GM12801 (cell line): ENCODE data around the gene MASP2.

Experiments used
- TF ChIP-seq, protein P1 (sequence below): IDR thresholded peaks from one replicate; pipeline ENCODE4 v1.5.1; 2011; ENCODE audit warnings: control low read depth; ENCODE audit not compliant: insufficient read length; ENCODE audit errors: extremely low read depth

MASP2 gene

DNA sequence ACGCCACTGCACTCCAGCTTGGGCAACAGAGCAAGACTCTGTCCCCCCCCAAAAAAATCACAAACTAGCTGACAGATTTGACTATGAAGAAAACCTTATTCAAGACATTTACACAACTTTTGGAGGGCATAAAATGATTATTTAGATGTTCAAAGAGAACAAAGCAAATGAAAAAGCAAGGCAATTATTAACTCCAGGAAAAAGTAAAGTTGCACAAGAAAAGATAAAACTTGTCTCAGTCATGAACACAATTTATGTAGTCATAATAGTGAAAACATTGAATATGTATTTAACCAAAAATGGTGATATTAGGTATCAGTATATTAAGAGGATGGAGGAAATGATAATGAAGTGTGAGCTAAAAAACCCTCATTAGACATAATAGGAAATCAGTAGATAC is 46.5 kb downstream of the MASP2 start:
- TF ChIP-seq, protein P1, sequence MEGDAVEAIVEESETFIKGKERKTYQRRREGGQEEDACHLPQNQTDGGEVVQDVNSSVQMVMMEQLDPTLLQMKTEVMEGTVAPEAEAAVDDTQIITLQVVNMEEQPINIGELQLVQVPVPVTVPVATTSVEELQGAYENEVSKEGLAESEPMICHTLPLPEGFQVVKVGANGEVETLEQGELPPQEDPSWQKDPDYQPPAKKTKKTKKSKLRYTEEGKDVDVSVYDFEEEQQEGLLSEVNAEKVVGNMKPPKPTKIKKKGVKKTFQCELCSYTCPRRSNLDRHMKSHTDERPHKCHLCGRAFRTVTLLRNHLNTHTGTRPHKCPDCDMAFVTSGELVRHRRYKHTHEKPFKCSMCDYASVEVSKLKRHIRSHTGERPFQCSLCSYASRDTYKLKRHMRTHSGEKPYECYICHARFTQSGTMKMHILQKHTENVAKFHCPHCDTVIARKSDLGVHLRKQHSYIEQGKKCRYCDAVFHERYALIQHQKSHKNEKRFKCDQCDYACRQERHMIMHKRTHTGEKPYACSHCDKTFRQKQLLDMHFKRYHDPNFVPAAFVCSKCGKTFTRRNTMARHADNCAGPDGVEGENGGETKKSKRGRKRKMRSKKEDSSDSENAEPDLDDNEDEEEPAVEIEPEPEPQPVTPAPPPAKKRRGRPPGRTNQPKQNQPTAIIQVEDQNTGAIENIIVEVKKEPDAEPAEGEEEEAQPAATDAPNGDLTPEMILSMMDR: no peak

DNA sequence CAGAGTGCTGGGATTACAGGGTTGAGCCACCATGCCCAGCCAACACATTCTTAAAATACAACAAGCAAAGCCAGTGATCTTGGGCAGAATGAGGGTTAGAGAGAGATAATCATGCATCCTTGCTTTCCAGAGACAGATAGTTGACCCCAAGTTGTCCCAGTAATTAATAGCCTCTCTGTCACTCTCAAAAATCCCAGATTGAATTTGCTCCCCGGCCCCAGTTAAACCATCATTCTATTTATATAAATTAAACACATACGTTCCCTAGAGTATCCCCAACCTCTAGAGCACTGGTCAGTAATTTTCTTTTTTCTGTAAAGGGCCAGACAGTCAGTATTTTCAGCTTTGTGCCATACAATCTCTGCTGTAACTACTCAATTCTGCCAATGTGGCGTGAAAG is 50.9 kb downstream of the MASP2 start:
- TF ChIP-seq, protein P1: no peak

GRCh38 chr1:10992864-10993263 is 54.2 kb downstream of the MASP2 start:
- TF ChIP-seq, protein P1: no peak

DNA sequence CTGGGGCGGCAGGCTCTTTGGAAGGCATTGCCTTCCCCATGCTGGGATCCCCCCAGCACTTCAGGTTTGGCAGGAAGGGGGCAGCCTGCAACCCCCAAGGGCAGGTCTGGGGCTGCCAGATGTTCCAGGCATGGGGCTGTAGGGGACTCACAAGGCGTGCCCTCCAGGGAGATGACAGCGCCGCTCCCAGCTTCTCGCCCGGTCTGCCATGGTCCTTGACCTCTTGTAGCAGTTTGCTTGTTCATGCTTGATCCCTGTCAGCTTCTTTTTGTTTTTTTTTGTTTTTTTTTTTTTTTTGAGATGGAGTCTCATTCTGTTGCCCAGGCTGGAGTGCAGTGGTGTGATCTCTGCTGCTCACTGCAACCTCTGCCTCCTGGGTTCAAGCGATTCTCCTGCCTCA is 56.2 kb downstream of the MASP2 start:
- TF ChIP-seq, protein P1: no peak

DNA sequence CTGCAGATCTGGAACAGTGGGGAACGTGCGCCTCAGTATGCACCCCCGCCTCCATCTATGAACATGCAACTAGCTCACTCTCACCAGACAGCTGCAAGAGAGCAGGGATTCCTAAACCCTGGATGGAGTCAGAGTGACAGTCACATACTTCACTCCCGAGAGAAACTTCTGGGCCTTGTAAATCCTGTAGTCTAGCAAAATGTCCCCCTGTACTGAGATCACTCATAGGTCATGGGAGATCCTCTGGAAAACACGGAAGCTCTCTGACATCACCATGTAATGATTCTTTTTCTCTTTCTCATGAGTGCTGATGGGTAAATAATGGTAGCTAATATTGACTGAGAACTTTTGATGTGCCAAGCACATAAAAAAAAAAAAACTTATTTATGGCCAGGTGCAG is 57.9 kb downstream of the MASP2 start:
- TF ChIP-seq, protein P1: no peak

GRCh38 chr1:10987840-10988417 is 59.1 kb downstream of the MASP2 start:
- TF ChIP-seq, protein P1: no peak

GRCh38 chr1:10986525-10986890 is 60.5 kb downstream of the MASP2 start:
- TF ChIP-seq, protein P1: no peak
